Measurements from ENCODE around the gene ABTB1. TPM values are rescaled to one million over a fixed set of nuclear protein-coding genes. Genes with fewer than 3 reads are reported as not detected.

ABTB1 gene
- total and polyA plus RNA-seq, 2 experiments from 2014 or later: 3.7 to 5.7 TPM

GRCh38 chr3:127634653-127635052, 38.1 kb upstream of the ABTB1 start (continued):
- TF ChIP-seq ZNF462 (CRISPR knock-in tag; IDR thresholded peaks at IDR 0.05) (no peak), POLR2AphosphoS5 (IDR thresholded peaks at IDR 0.05; ENCODE audit: low read depth) (no peak), ETS1 (IDR thresholded peaks at IDR 0.05) (no peak), JUNB (IDR thresholded peaks at IDR 0.05; ENCODE audit: unreplicated experiment) (no peak)

- H3K79me2 ChIP-seq (replicated peaks; ENCODE audit: insufficient read depth): peaks cover 8% of the 10 kb centered on the region
- no peak overlapping the region for H3K4me3 ChIP-seq
- H3K36me3 Mint-ChIP-seq (ENCODE audit: low read depth): peaks cover 8% of the 10 kb centered on the region
- H3K9me2 ChIP-seq (ENCODE audit: insufficient read depth): no peaks in the 10 kb centered on the region
- H3F3A ChIP-seq (replicated peaks; ENCODE audit: low read depth): no peaks in the 10 kb centered on the region
- H3K4me1 Mint-ChIP-seq: peaks cover 19% of the 10 kb centered on the region
- peaks cover 10% of the 10 kb centered on the region; the same call in 1 of the 2 replicates for H3K4me1 ChIP-seq (ENCODE audit: insufficient read depth)
- no peak overlapping the region for H3K4me3 Mint-ChIP-seq
- ATAC-seq: no peak
- H3K36me3 ChIP-seq (ENCODE audit: insufficient read depth): no peaks in the 10 kb centered on the region
- H3K9me3 Mint-ChIP-seq: no peaks in the 10 kb centered on the region
- H3K27ac Mint-ChIP-seq: no peak overlapping the region
- H3K4me2 ChIP-seq: no peak overlapping the region
- DNase-seq (ENCODE audit: low spot score): no peak
- H3K27me3 Mint-ChIP-seq (ENCODE audit: insufficient read depth, low read depth, poor library complexity): no peaks in the 10 kb centered on the region
- no peak overlapping the region for H2AFZ ChIP-seq
- H4K20me1 ChIP-seq (replicated peaks; ENCODE audit: insufficient read depth): no peaks in the 10 kb centered on the region
- H3K27ac ChIP-seq (ENCODE audit: low read depth): no peak overlapping the region
- no peaks in the 10 kb centered on the region for H3K27me3 ChIP-seq (ENCODE audit: insufficient read depth)
- TF ChIP-seq EZH2phosphoT487 (IDR thresholded peaks at IDR 0.05; ENCODE audit: unreplicated experiment) (no peak), EZH2 (IDR thresholded peaks at IDR 0.05; ENCODE audit: low read depth, unreplicated experiment) (no peak), REST (IDR thresholded peaks at IDR 0.05; ENCODE audit: unreplicated experiment) (no peak), POLR2AphosphoS5 (IDR thresholded peaks at IDR 0.05; ENCODE audit: low read depth) (no peak), CREB1 (CRISPR knock-in tag; IDR thresholded peaks at IDR 0.05; ENCODE audit: low read depth) (no peak), ZNF331 (CRISPR knock-in tag; IDR thresholded peaks at IDR 0.05; ENCODE audit: low read depth) (no peak), NANOG (IDR thresholded peaks at IDR 0.05; ENCODE audit: borderline replicate concordance) (no peak), STAT1 (IDR thresholded peaks at IDR 0.05; ENCODE audit: unreplicated experiment) (no peak), ETS1 (IDR thresholded peaks at IDR 0.05) (no peak)
These were observed 35.2 kb upstream of the ABTB1 start for GRCh38 chr3:127637546-127637945.
